H1 (cell line): ENCODE data around the gene LENG9. TPM values are rescaled to one million over a fixed set of nuclear protein-coding genes. Genes with fewer than 3 reads are reported as not detected.

Experiments
- CHD7 ChIP-seq: fragments of 300-600 bp; sonication (generic); IDR thresholded peaks from 2 replicates; pipeline ENCODE4 v1.7.1; 2012; ENCODE audit warnings: low read length, moderate library complexity, mild to moderate bottlenecking, inconsistent platforms; ENCODE audit not compliant: insufficient replicate concordance
- CTBP2 ChIP-seq: IDR thresholded peaks from 2 replicates; pipeline ENCODE4 v1.7.0; 2011; ENCODE audit warnings: borderline replicate concordance, mild to moderate bottlenecking, moderate library complexity, mixed read lengths, low read length; ENCODE audit not compliant: insufficient read depth, insufficient read length
- CTCF ChIP-seq, 3 experiments: IDR thresholded peaks; 1 replicate in 2 of 3; 2 replicates in 1 of 3; pipeline versions ENCODE4 v1.5.1 to v1.6.1; 2011; ENCODE audit warnings: low read length in 3 of 3, mild to moderate bottlenecking in 3 of 3, inconsistent platforms in 2 of 3, low read depth in 1 of 3, moderate library complexity in 1 of 3; ENCODE audit not compliant: insufficient read depth in 1 of 3; ENCODE audit errors: control extremely low read depth in 1 of 3
- EGR1 ChIP-seq: IDR thresholded peaks from 2 replicates; pipeline ENCODE4 v1.6.1; 2011; ENCODE audit warnings: low read depth, low read length, borderline replicate concordance
- POLR2A ChIP-seq, 2 experiments: IDR thresholded peaks; 1 replicate in 1 of 2; 2 replicates in 1 of 2; pipeline ENCODE4 v1.6.1; 2011; ENCODE audit warnings: low read depth in 2 of 2, low read length in 2 of 2, mild to moderate bottlenecking in 2 of 2; ENCODE audit errors: control extremely low read depth in 1 of 2
- SAP30 ChIP-seq: fragments of 300-600 bp; sonication (generic); IDR thresholded peaks from 2 replicates; pipeline ENCODE4 v1.7.1; 2012; ENCODE audit warnings: low read length, moderate library complexity, mild to moderate bottlenecking, inconsistent platforms; ENCODE audit not compliant: insufficient read depth, insufficient replicate concordance
- SIX5 ChIP-seq: IDR thresholded peaks from 2 replicates; pipeline ENCODE4 v1.6.1; 2011; ENCODE audit warnings: mild to moderate bottlenecking, low read depth, low read length
- SP4 ChIP-seq: IDR thresholded peaks from 2 replicates; pipeline ENCODE4 v1.6.1; 2012; ENCODE audit warnings: low read length, inconsistent platforms
- polyA plus RNA-seq, 7 experiments: library from polyadenylated mRNA; depleted of rRNA in 3 of 7; stranded (reverse) in 5 of 7; unstranded in 2 of 7; fragments of >200 nt in 5 of 7; fragments of 200-250 nt in 2 of 7; gene quantifications; 1 replicate in 5 of 7; 2 replicates in 1 of 7; 4 replicates in 1 of 7; pipeline versions ENCODE4 v1.2.1 to v1.2.3, GENCODE V29; 2011 to 2013; ENCODE audit warnings: missing spikeins in 2 of 7, mixed read lengths in 2 of 7
- total RNA-seq: library from RNA; stranded (reverse); fragmentation: NEBNext Ultra II Directional; extraction: Animal tissue kit (Norgen Biotek cat#: 25700); gene quantifications from 2 replicates; pipeline ENCODE4 v1.2.1, GENCODE V29; 2021

LENG9 gene
- total and polyA plus RNA-seq, 2 of the 8 experiments (the other 6 are each of a cell fraction or from before 2014, with no cell fraction given): 1.6 to 3.9 TPM

- TF ChIP-seq CHD7 (no peak), SP4 (no peak), SIX5 (no peak), CTCF (IDR thresholded peaks at IDR 0.05; ENCODE audit: control extremely low read depth in 1 of 3, insufficient read depth in 1 of 3, low read depth in 1 of 3, low read length in 3 of 3) (0 out of 4 replicates have a peak, but pooled peaks of 1 of the 3 experiments have one; percentile 3), CTBP2 (no peak), POLR2A (IDR thresholded peaks at IDR 0.05; ENCODE audit: control extremely low read depth in 1 of 2, low read depth in 2 of 2, low read length in 2 of 2) (peak in 1 of 2 experiments; percentile 39; a peak in 1 of 3 replicates), SAP30 (no peak), EGR1 (no peak)
Measured at GRCh38 chr19:54429545-54430227, 33.9 kb downstream of the LENG9 start (continued).
